Measurements from ENCODE around the gene CBFA2T2.

CBFA2T2 gene

GRCh38 chr20:33666293-33667244 is 176.7 kb downstream of the CBFA2T2 start, which contains the start of gene ACTL10:
ACTL10 (plus strand) TSS chr20:33666943; CDS start chr20:33667498, 555 bp downstream.
- peak; percentile 63 to 76 for DNase-seq (ENCODE audit: low read depth in 2 of 2)

- DNase-seq (ENCODE audit: low read depth in 2 of 2) = peak; percentile 39 to 46
Measured at GRCh38 chr20:33667245-33667675, 177.4 kb downstream of the CBFA2T2 start.

GRCh38 chr20:33667676-33668465 is 178.0 kb downstream of the CBFA2T2 start:
- DNase-seq (ENCODE audit: low read depth in 2 of 2) = peak; percentile 61 to 70

DNA sequence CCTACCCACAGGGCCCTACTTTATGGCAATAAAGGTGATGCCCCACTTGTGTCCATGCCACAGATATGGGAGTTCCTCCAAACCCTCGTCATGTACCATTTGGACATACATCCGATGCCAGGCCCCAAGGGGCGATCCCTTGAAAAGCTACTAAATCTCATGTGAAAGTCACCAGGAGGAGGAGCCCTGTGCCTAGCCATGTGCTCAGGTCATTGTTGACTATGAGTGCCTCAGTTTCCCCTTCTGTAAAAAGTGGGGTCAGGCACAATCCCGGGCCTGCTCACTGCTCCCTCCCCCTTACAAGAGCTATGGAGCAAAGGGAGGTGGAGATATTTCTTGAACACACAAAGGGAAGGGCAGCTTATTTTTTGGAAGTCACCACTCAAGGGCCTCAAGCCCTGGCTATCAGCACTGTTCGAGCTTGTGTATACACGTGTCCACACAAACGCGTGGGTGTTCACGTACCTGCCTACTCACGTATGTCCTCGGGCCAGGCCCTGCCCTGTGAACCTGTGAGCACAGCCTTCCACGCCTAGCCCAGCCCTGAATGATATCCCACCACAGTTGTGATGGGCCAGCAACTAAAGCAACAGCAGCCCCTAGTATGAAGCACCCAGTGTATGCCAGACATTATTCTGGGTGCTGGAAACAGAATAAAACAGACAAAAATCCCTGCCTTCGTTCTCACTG is 178.7 kb downstream of the CBFA2T2 start:
- no peak for DNase-seq (ENCODE audit: low read depth in 2 of 2)

GRCh38 chr20:33669224-33669623 is 179.3 kb downstream of the CBFA2T2 start:
- no peak for DNase-seq (ENCODE audit: low read depth in 2 of 2)

DNA sequence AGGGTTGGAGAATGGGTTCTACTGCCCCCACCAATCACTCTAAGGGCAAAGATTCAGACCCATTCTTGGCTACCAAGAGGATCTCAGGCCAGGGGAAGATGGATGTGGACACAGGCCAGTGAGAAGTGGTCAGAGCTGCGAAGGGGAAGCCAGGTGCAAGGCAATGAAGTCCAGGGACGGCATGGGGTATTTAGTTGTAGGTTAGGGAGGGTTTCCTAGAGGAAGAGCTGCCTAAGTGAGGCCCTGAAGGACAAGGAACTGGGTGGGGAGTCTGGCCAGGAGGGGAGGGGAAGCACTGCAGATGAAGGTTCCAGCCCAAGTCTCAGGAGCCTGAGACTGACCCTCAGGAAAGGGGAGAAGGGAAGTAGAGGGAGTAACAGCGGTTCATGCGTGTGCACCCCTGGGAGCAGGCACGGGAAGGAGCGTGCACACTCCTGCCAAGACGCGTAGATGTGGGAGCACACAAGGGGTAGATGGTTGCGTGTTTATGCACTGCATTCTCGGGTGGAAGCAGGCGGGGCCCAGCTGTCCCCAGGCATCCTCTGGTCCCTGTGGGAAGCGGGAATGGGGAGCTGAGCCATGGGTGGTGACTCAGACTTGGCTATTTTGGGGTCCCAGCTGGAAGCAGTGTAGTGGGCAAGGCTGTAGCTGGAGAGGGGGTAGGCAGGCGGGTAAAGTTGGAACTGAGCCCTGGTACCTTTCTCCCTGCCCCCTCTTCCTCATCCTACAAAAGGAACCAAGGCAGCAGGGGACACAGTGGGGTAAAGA is 180.2 kb downstream of the CBFA2T2 start:
- DNase-seq (ENCODE audit: low read depth in 2 of 2) = no peak

DNA sequence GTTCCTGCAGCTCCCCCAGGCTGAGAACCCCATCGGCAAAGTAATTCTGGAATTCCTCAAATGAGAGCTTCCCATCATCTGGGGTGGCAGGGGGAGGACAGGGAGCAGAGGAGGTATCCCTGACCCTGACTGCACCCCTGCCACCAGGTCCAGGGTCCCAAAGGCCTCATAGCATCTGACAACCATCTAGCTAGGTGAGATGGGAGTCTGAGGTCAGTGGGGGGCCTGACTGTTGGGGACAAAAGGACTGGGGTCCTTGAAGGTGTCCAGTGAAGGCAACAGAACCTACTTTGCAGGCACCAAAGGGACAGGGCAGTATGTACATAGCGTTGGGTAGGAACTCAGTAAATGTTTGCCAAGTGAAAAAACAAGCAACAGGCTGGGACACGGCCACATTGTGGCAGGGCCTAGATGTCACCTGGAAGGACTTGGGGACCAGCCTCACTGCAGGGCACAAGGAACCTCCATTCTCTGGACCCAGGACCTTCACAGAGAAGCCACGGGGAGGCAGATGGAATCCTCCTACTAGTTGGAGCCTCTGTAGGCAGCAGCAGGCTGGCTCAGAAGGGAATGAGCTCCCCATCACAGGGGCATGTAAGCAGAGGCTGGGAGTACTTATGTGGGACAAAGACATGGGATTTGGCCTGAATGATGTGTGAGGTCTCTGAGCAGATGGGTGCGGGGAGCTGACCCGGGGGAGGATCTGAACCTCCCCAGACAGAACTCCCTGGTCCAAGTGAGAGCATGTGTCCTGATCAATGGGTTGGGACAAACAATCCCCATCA is 181.0 kb downstream of the CBFA2T2 start:
- DNase-seq (ENCODE audit: low read depth in 2 of 2) = no peak

DNA sequence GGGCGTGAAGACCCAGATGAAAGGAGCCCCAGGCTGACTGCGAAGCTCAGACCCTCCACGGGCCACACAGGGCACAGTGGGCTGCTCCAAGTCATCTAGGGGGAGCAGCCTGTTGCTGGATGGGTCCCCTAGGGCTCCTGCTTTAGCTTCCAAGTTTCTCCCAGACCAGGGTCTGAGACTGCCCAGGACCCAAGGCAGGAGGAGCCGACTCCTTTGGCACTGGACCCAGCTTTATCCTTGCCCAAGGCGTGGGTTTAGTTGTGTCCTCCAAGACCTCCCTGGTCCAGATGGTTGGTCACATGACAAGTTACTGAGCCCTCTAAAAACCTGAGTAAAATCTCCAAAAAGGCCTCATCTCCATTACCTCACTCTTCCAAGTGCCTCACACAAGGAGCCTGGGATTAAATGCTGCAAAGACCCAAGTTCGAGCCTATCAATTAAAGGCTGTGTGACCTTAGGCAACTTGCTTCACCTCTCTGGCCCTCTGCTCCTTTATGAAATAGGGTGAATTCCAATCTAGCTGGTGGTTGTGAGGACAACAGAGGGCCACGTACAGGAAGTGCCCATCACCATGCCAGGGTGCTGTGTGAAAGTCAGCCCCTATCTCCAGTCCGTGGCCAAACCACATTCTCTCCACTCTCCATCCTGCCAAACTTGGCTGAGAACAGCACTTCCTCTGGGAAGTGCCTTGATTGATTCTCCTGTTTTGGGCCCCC is 181.8 kb downstream of the CBFA2T2 start:
- no peak for DNase-seq (ENCODE audit: low read depth in 2 of 2)

- no peak for DNase-seq (ENCODE audit: low read depth in 2 of 2)
Measured at GRCh38 chr20:33672426-33673113, 182.7 kb downstream of the CBFA2T2 start.

DNA sequence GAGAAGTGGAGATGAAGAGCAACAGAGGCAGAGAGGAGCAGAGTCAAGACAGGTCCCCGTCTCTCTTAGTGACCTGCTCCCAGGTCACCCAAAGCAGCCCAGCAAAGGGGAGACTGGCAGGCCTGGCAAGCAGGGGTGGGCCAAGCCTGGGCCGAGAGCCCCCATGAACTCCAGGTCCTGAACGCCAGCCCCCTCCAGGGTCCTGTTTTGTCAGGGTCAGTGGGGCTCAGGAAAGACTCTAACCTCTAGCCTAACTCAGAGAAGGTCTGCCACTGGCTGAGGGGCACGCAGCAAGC is 183.2 kb downstream of the CBFA2T2 start:
- no peak for DNase-seq (ENCODE audit: low read depth in 2 of 2)

GRCh38 chr20:33673410-33674293 is 183.8 kb downstream of the CBFA2T2 start:
- no peak for DNase-seq (ENCODE audit: low read depth in 2 of 2)

DNA sequence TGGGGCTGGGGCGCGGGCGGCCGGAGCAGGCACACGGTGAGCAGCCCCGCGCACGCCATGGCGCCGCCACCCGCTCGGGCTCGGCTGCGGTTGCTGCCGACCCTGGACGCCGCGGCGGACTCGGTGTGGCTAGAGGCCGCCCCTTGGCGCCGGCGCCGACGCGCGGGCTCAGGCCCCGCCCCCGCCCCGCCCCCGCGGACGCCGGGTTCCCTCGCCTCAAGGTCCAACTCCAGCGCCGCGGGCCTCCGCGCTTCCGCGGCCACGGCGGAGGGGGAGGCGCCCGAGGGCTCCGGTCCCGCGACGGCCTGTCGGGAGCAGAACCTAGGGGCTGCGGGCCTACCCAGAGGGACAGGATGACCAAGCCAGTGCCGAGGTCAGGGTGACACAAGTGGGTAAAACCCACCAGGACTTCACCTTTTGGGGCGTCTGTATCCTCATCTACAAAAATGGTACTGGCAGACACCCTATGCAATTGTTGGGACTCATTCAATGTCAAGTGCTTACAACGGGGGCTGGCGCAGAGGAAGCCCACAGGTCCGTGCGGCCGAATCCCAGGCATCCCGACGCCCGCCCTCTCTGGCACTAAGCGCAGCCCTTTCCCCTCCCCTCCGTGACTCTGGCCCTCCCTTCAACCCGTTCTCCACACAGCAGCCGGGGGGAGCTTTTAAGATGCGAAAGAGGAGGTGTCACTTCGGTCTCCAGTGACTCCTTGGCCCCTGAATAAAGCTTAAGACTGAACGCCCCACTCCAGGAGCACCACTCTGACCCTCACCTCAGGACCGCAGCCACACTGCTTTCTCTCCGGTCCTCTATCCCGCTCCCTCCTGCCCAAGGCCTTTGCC is 184.6 kb downstream of the CBFA2T2 start, which contains the start of gene NECAB3:
NECAB3 (minus strand) TSS at position 135 of the 842 bp plus-strand sequence; CDS start at position 59, 76 bp downstream.
- peak in 1 of 2 donors; percentile 66 for DNase-seq (ENCODE audit: low read depth in 2 of 2)

- no peak for DNase-seq (ENCODE audit: low read depth in 2 of 2)
Measured at GRCh38 chr20:33675136-33675959, 185.5 kb downstream of the CBFA2T2 start.

DNA sequence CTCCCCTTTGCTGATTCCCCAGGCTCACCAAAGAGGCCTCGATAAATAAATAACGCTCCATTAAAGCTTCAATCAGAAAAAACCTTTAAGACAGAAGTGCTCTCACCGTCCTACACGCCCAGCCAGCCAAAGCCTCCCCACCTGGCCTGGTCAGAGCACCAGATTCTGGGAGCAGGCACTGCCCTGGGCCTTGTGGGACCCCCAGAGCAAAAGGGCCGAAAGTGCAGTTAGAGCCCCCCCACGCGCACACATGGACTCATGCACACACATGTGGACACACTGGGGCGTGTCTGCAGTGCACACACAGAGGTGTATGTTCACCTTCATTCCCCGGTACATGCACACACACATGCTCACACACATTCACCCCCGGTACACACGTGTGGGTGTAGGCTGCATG is 186.2 kb downstream of the CBFA2T2 start:
- DNase-seq (ENCODE audit: low read depth in 2 of 2) = no peak

GRCh38 chr20:33676652-33677645 is 187.1 kb downstream of the CBFA2T2 start:
- no peak for DNase-seq (ENCODE audit: low read depth in 2 of 2)

All from stimulated activated CD4-positive, alpha-beta T cell treated with anti-CD3 and anti-CD28 coated beads, Interleukin-1b, Interleukin-23, amount 100 ng/mL, for 4 hours (primary cell).